ENCODE data around the gene PYGB.
A peak's percentile ranks its signal among the peaks of the same experiment; 100 is the strongest.

The PYGB gene

GRCh38 chr20:25216199-25216945 lies 31.5 kb upstream of the PYGB start:
- no peak for DNase-seq (ENCODE audit: low spot score)

GRCh38 chr20:25217161-25218108 lies 30.4 kb upstream of the PYGB start:
- no peak for DNase-seq (ENCODE audit: low spot score)

- no peak for DNase-seq (ENCODE audit: low spot score)
Measured at GRCh38 chr20:25218109-25218486, 29.8 kb upstream of the PYGB start.

GRCh38 chr20:25218492-25218891 lies 29.4 kb upstream of the PYGB start:
- DNase-seq (ENCODE audit: low spot score), result no peak

GRCh38 chr20:25219365-25219764 lies 28.5 kb upstream of the PYGB start:
- no peak for DNase-seq (ENCODE audit: low spot score)

- DNase-seq (ENCODE audit: low spot score), result no peak
Measured at GRCh38 chr20:25220021-25220730, 27.7 kb upstream of the PYGB start.

GRCh38 chr20:25220810-25221591 lies 26.9 kb upstream of the PYGB start:
- no peak for DNase-seq (ENCODE audit: low spot score)

GRCh38 chr20:25221592-25222460 lies 26.1 kb upstream of the PYGB start:
- DNase-seq (ENCODE audit: low spot score), result no peak

GRCh38 chr20:25222461-25223178 lies 25.3 kb upstream of the PYGB start:
- no peak for DNase-seq (ENCODE audit: low spot score)

GRCh38 chr20:25223179-25223661 lies 24.7 kb upstream of the PYGB start:
- DNase-seq (ENCODE audit: low spot score), result peak; percentile 91

GRCh38 chr20:25223765-25224720 lies 23.8 kb upstream of the PYGB start:
- no peak for DNase-seq (ENCODE audit: low spot score)

GRCh38 chr20:25224941-25225340 lies 22.9 kb upstream of the PYGB start:
- no peak for DNase-seq (ENCODE audit: low spot score)

GRCh38 chr20:25225642-25226432 lies 22.0 kb upstream of the PYGB start:
- DNase-seq (ENCODE audit: low spot score), result no peak

- no peak for DNase-seq (ENCODE audit: low spot score)
Measured at GRCh38 chr20:25226433-25227316, 21.2 kb upstream of the PYGB start.

- peak; percentile 49 for DNase-seq (ENCODE audit: low spot score)
Measured at GRCh38 chr20:25227317-25227831, 20.5 kb upstream of the PYGB start.

- no peak for DNase-seq (ENCODE audit: low spot score)
Measured at GRCh38 chr20:25229486-25230165, 18.3 kb upstream of the PYGB start.
